Measurements from ENCODE around the gene A3GALT2.
"Not testable (repeated sequence)": the region's sequence is repeated elsewhere in the genome, so short reads cannot be mapped to it uniquely, and the experiment has no call there.

Gene A3GALT2

DNA sequence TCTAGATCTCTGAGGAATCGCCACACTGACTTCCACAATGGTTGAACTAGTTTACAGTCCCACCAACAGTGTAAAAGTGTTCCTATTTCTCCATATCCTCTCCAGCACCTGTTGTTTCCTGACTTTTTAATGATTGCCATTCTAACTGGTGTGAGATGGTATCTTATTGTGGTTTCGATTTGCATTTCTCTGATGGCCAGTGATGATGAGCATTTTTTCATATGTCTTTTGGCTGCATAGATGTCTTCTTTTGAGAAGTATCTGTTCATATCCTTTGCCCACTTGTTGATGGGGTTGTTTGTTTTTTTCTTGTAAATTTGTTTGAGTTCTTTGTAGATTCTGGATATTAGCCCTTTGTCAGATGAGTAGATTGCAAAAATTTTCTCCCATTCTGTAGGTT, 30.3 kb downstream of the A3GALT2 start:
- DNase-seq = not testable (repeated sequence)

- DNase-seq = no peak
These were observed 31.1 kb downstream of the A3GALT2 start for GRCh38 chr1:33289858-33290154.

DNA sequence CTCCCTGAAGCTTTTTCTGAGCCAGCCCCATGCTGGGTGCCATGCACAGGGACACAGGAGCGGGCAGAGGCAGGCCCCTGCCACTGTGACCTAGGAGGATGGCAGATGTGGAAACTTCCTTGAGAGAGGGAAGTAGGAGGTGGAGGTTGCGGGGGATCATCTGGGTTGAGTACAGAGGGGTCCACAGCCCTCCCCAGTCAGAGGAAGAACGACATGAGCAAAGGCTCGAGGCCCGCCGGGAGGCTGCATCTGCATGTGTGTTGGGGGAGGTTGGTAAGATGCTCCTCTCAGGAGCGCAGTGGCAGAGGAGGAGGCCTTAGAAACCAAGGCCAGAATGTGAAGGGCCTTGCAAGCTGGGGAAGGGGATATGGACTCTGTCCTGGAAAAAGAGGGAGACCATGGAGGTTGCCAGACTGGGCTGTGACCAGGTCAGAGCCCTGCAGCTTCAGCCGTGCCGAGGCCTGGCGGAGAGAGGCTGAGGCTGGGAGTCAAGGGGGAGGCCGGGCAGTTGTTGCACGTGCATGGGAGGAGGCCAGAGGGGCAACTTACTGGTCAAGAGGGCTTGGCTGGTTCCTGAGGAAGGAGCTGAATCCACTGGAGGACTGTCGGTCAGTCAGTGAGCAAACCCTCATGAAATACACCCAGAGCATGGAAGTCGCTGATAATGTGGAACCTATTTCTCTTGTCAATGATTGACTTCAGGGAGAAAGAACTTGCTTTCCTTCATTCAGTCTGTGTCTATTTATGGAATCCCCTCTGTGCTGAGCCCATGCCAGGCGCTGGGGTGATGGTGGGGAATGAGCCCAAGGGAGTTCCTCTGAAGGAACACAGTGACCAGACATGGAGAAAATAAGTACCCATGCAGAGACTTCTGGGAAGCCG, 31.7 kb downstream of the A3GALT2 start:
- DNase-seq = no peak

DNA sequence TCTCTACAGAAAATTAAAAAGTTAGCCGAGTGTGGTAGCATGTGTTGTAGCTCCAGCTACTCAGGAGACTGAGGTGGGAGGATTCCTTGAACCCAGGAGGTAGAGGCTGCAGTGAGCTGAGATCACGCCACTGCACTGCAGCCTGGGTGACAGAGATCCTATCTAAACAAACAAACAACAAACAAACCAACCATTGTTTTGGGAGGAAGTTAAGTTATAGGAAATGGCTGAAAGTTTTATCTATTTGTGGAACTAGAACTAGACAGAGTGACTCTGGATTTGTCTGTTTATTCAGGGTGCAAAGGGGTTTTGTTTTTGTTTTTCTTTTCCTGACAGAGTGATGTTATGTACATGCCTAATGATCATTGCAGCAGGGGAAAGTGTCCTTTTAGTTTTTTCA, 33.6 kb downstream of the A3GALT2 start:
- DNase-seq = no peak

DNA sequence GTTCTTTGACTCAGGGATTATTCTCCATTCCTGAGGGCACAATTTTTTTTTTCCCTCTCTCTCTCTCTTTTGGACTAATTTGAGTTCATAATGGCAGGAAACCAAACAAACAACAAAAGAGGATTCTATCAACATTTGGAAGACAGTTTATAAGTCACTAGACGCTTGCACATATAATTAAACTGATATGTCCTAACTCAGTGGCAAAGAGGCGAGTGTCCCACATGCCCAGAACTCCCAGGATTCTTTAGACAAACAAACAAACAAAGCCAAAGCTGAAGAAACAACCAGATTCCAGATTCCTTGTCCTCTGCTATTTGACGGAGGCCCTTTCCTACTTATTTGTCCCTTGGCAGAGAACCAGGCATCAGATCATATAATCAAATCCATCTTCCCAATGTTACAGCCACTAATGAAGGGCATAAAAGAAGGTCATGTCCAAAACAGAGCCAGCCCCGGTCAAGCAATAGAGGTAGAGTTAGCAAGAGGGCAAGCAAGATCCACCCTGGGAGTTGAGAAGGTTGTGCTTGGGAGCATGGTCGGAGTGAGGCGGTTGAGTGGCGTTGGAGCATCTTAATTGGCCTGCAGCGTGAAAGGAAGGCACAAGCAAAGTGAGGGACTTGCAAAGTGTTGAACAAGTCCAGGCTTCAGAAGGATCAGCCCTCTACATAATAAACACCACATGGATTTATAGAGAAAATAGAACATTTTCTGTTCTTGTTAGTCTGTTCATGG, 34.3 kb downstream of the A3GALT2 start:
- DNase-seq = no peak

DNA sequence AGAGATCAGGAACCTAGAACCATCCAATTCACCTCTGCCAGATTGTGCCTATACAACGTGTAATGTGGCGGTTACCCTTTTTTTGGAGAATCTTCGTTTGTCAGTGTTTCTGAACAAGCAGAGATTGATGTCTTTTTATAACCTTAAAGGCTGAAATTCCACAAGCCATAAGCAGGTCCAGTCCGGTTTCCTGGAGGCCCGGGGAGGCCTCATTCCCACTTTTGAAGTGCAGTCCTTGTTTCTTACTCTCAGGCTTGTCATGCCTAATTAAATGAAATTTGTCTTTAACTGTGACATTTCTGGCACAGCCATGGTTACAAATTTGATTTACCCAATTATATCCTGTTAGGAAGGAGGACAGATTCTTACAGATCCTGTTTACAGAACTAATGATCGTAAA, 36.8 kb downstream of the A3GALT2 start:
- DNase-seq = no peak

- no peak for DNase-seq
These were observed 38.1 kb downstream of the A3GALT2 start for GRCh38 chr1:33282791-33283190.

GRCh38 chr1:33281554-33282303, 39.2 kb downstream of the A3GALT2 start:
- no peak for DNase-seq

- no peak for DNase-seq
These were observed 40.7 kb downstream of the A3GALT2 start for GRCh38 chr1:33280091-33280661.

- no peak for DNase-seq
These were observed 43.3 kb downstream of the A3GALT2 start for GRCh38 chr1:33277488-33278084.

DNA sequence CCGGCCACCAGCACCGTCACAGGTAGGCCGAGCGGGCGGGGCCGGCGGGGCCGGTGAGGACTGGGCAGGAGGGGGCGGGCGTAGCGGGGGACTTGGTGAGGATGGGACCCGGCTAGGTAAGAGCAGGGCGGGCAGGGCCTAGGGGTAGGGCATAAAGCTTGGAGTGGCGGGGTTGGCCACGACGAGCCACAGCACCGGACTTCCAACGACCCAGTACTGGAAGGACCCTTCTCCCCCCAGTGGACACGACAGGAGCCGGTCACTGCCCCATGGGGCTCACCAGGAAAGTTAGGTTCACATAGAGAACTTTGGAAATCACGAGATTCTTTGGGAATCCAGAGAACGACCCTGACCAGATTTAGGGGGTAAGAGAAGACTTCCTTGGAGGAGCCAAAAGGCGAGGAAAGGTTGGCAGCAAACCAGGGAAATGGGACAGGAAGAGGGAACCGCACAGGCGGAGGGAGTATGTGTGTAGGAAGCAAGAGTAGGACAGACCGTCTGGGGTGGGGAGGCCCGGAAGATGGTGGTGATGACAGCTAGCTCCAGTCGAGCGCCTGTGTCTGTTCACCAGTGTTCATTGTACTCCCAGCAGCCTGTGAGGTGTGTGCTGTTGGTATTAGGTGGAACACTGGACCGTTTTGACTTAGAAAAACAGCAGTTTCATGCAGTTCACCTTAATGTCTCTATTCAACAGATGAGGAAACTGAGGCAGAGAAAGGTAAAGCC, 44.2 kb downstream of the A3GALT2 start:
- no peak for DNase-seq

DNA sequence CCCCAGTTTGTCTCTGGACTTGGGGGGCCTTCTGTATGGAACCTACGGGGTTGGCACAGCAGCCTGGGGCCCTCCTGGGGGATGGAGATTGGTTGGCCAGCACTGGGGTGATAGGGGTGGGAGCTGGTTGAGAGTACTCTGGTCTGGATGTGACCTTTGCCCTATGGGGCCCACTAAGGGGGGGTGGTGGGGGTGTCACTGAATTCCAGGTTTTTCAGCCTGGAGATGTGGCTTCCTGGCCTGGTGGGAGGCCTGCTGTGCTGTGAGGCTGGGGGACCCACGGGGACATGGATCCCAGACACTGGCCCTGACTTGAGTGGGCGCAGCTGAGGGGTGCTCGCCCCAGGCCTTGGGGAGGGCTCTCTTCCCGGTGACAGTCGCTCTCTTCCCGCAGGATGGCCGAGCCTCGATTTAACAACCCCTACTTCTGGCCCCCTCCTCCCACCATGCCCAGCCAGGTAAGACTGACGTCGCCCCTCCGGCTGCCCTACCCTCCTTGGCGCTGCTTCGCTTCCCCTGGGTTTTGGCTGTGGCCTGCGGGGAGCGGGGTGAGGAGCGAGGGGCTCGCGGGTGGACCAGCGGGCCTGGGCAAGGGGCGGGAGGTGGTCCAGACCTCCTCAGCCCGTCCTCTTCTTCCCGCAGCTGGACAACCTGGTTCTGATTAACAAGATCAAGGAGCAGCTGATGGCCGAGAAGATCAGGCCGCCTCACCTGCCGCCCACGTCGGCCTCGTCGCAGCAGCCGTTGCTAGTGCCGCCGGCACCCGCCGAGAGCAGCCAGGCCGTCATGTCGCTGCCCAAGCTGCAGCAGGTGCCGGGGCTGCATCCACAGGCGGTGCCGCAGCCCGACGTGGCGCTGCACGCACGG, 45.0 kb downstream of the A3GALT2 start:
- DNase-seq = no peak

DNA sequence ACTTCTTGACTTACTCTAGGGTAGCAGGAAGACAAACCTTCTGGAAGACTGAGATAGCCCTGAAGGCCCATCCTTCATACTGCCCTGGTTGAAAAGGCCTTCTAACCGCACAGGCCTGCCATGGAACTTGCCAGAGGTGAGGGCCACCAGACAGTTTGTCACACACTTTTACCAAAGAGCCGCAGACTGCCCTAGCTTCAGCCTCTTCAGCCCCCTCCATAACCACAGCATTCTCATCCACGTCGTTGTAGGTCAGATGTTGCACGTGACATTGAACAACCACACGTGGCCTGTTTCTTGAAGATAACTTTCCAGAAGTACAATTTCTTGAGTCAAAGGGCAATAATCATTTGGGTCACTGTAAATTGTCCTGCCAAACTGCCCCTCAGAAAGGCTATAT, 45.7 kb downstream of the A3GALT2 start:
- DNase-seq = no peak

DNA sequence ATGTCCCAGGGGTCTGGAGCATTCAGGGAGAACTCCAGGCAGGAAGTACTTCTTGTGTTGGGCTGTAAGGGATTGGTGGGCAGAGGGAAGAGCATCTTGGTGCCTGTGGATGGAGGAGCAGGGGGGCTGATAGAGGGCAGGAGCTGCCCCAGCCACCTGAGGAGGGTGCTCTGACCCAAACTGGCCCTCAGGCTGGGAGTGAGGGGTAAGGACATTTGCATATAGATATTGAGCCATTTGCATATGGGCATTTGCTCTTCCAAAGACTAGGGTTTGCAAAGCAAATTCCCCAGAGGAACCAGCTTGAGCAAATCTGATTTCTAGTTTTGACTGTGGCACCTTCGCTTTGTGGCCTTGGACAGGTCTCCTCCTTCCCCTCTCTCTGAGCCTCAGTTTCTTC, 46.5 kb downstream of the A3GALT2 start:
- no peak for DNase-seq

- no peak for DNase-seq
These were observed 46.9 kb downstream of the A3GALT2 start for GRCh38 chr1:33273961-33274371.

GRCh38 chr1:33273406-33273805, 47.5 kb downstream of the A3GALT2 start:
- no peak for DNase-seq

DNA sequence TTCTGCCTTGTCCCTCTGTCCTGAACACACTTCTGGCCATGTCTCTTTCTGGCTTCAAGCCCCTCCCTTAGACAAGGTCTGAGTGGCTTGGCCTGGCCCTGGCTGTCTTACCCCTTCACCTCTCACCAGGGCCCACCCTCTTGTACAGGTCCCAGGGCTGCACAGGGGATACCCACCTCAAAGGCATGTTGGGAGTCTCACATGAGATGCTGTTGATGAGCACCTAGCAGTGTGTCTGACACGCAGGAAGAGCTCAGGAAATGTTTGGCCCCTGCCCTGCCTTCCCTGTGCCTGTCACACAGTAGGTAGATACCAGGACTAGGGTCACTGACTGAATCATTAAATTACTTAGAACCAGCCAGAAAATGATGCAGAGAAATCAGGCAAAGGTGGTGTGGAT, 48.0 kb downstream of the A3GALT2 start:
- no peak for DNase-seq

- DNase-seq = no peak
These were observed 48.4 kb downstream of the A3GALT2 start for GRCh38 chr1:33272509-33272908.

GRCh38 chr1:33271666-33272505, 49.0 kb downstream of the A3GALT2 start:
- DNase-seq = no peak

GRCh38 chr1:33270808-33271465, 50.0 kb downstream of the A3GALT2 start:
- DNase-seq = no peak

Data from NCI-H2227 treated with DMSO at 0.1 percent for 48 hours (cell line).